GM18867 (cell line): Measurements from ENCODE around the gene AFG1L.
"Not testable (repeated sequence)": the region's sequence is repeated elsewhere in the genome, so short reads cannot be mapped to it uniquely, and the experiment has no call there.

Source experiments
- ATAC-seq: cut with Tn5 transposase; IDR thresholded peaks from one replicate; pipeline ENCODE4 v1.9.1; 2021; ENCODE audit warnings: mild to moderate bottlenecking, moderate library complexity; ENCODE audit not compliant: unreplicated experiment

Gene AFG1L

DNA sequence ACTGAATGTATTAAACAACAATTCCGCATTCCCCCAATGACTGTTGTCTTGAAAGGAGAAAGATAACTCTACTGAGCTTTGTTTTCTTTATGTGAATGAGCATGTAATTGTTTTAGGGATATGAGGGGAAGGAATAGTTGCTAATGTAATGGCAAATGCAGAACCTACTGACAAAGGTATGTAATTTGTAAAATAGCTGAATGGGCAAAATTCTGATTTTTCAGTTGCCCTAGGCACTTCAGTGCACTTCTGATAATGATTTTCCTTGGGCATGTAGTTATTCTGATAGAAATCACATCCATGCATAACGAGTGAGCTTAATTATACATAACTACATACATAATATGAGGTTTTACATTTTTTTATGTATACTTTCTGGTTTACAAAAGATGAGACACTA is 212.5 kb downstream of the AFG1L start:
- ATAC-seq: no peak

DNA sequence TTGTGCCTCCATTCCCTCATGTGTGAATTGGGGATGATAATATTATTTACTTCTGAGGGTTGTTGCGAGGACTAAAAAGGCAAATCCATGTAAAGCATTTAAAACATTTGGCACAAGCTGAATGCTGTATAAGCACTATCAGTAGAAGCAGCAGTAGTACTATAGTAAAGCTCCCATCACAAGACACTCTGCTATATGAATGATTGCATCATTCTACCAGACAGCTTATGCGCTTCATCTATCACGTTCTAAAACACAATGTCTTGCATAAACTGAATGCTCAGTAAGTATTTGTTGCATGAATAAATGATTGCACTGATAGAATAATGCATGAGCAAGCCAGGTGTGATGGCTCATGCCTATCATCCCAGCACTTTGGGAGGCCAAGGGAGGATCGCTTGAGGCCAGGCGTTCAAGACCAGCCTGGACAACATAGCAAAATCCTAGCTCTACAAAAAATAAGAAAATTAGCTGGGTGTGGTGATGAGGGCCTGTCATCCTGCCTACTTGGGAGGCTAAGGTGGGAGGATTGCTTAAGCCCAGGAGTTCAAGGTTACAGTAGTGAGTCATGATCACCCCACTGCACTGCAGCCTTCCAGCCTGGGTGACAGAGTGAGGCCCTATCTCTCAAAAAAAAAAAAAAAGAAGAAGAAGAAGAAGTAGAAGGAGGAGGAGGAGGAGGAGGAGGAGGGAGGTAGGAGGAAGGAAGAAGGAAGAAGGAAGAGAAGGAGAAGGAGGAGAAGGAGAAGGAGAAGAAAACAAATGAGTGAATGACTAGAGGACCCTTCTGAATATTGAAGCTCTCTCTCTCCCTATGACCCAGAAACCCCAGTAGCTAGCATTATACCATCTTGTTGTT is 215.8 kb downstream of the AFG1L start:
- no peak for ATAC-seq

DNA sequence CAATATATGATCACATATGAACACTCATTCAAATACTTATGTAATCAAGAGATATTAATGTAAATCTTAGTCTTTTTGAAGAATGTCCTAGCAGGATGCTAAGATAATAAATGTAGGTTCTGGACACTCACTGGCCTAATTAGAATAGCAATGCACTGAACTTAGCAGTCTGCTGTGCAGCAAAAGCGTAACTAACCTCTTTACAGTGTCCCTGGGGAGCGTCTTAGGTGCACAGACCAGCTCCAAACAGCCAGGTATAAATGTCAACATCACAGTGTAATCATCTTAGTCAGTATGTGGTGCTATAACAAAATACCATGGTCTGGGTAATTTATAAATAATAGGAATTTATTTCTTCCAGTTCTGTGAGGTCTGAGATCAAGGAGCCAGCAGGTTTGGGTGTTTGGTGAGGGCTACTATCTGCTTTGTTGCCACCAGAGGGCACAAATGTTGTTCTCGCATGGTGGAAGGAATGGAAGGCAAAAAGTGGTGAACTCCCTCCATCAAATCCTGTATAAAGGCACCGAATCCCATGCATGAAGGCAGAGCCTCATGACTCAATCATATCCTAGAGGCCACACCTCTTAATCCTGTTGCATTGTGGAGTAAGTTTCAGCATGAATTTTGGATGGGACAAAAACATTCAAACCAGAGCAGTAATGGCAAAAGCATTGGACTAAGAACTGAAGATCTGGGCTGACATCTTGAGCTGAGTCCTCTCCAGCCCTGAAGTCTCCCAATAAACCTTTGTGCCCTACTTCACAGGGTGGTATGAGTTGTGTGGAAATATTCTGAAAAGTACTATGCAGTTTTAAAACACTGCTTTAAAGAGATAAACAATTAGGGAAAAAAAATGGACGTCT is 224.1 kb downstream of the AFG1L start:
- ATAC-seq: no peak

DNA sequence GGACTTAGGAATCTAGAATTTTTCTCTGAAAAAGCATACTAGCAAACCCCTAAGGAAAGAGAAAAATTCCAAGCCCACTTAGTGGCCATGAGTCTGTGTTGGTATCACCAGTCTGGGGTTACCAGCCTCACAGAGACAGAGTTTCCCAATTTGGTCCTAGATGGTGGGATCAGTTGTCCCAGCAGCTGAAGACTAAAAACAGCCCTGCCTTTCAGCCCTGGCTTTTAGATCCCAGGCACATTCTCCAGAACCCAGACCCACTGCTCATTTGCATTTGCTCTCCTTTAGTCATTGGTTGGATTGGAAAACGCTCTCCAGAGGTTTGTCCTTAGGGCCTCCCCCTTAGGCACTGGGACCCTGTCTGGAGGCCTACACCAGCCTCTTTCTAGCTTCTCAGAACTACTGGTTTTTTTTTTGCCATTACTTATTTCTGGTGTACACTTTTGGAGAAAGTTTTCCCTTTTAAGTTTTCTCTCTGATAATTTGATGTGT is 226.8 kb downstream of the AFG1L start:
- ATAC-seq: no peak

DNA sequence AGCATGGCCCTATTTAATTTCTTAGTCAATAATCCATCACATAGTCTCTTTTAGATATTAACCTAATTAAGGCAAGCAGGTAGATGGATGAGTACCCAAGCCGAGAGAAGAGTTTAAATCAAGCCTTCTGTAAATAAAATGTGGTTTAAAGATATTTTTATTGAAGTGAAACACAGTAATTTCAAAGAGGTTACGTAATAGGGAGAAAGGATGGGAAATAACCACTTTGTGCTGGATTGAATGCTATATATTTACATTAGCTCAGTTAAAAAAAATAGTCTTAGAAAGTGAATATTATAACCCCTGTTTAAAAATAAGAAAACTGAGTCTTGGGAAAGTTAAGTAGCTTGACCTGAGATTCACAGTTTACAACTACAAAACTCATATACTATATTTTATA is 228.8 kb downstream of the AFG1L start:
- no peak for ATAC-seq

DNA sequence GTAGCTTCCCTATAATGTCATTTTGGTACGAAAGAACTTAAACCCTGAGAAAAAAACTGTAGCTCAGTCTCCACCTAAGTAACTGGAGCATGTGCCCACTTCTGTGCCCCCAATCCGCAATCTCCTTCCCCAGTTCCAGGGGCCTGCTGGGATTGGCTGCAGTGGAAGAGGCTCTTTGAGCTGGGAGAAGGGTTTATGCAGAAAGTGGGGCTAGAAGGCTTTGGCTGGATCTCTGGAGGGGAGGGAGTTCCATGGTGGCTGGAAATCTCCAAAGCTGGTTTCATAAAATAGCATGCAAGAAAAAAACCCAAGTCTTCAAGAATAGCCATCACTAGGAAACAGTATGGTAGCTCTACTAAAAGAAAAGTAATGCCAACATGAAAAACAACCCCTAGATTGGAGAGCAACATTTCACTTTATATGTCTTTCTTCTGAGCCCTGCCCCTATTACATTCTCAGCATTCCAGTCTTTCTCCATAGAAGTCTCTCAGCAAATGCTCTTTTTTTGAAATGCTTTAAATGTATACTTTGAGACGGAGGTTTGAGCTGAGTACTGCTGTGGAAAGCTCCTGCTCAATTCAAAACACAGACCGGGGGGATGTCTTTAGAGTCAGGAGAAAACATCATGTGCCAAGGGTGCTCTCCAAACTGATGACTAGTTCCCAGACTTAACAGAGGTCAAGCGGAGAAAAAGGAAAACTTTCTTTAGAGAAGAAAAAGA is 229.8 kb downstream of the AFG1L start:
- ATAC-seq: no peak

DNA sequence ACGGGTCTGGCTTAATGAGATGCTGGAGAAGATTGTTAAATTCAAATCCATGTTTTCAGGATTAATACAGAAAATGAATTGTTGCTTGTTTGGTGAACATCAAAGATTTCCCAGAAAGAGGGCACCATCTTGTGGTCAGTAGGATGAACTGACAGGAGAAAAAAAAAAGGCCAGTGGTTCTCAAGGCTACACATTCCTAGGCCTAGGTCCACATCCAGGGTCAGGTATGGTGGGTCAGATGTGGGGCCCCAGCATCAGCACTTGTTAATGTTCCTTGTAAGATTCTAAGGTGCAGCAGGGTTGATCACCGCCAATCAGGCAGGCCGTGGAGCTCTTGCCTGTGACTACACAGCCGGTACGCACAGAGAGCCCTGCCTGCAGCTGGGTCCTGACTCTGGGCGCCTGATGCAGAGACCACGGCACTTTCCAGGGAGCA is 231.9 kb downstream of the AFG1L start:
- no peak for ATAC-seq

DNA sequence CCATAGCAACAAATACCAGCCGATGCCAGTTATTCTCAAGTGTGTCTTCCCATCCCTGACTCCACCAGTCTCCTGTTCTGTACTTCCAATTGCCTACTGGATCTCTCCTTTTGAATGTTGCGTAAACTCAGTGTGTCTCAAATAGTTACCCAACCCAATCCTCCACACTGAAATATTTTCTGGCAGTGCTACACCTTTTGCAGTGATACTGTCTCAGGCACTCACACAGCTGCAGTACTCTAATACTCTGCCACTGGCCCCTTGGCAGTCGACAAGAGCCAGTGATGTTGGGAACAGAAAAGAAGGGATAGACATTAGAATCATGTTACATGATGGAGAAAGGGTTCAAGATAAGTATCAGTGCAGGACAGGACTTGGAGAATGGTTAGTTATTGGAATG is 234.0 kb downstream of the AFG1L start:
- ATAC-seq: no peak

DNA sequence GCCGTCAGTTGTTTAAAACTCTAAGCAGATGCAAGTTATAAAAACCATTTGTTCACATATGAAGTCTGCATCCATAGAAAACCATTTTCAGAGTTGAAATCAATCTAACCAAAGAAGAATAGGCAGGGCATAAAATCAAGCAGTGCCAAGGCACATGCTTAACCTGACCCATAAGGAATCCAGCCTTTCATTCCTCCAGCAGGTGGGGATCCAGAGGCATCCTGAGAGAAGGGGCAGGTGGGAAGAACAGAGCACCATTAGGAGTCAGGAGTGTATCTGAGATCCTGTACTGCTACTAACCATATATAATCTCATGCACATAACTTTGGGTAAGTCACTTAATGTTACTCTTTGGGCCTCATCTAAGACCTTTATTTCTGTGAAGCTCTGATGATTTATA is 236.5 kb downstream of the AFG1L start:
- ATAC-seq: no peak

DNA sequence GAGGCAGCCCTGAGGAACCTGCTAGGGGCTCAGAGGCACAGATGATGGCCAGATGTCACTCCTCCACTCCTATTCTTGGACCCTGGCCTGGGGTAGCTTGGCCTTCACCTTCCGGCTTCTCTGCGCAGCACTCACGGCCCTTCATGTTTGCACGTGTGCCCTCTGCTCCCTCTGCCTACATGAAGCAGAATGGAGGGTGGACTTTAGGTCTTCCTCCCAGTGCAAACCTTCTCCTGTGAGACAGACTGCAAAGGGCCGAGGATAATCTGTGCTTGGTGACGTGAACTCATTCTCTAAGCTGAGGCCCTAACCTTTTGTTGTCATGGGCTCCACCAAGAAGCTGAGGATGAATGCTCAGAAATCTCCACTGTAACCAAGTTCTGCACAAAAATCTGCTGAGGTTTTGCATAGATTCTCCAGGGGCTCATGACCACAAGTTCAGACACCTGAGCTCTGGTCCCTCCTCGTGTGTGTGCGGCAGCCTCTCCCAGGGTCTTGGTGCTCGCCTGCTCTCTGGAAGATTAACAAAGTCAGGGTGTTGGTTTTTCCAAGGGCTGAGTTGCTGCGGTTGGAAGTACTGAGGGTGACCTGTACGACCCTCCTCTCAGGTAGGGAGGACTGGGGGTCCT is 240.4 kb downstream of the AFG1L start:
- ATAC-seq: no peak

DNA sequence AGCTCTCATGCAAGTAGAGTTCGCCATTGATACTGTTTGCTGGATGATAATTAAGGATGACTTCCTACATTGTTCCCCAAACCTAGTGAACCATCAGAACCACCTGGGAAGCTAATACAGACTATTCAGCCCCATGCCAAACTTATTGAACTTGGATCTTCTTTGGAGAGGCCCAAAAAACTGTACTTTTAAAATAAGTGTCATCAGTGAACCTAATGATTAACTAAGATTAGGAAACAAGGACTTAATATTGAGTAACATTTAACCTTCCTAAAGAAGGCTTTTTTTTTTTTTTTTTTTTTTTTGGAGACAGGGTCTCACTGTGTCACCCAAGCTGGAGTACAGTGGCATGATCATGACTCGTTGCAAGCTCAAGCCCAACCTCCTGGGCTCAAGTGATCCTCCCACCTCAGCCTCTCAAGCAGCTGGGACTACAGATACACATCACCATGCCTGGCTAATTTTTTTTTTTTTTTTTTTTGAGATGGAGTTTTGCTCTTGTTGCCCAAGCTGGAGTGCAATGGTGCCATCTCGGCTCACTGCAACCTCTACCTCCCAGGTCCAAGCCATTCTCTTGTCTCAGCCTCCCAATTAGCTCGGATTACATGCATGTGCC is 241.2 kb downstream of the AFG1L start:
- not testable (repeated sequence) for ATAC-seq

DNA sequence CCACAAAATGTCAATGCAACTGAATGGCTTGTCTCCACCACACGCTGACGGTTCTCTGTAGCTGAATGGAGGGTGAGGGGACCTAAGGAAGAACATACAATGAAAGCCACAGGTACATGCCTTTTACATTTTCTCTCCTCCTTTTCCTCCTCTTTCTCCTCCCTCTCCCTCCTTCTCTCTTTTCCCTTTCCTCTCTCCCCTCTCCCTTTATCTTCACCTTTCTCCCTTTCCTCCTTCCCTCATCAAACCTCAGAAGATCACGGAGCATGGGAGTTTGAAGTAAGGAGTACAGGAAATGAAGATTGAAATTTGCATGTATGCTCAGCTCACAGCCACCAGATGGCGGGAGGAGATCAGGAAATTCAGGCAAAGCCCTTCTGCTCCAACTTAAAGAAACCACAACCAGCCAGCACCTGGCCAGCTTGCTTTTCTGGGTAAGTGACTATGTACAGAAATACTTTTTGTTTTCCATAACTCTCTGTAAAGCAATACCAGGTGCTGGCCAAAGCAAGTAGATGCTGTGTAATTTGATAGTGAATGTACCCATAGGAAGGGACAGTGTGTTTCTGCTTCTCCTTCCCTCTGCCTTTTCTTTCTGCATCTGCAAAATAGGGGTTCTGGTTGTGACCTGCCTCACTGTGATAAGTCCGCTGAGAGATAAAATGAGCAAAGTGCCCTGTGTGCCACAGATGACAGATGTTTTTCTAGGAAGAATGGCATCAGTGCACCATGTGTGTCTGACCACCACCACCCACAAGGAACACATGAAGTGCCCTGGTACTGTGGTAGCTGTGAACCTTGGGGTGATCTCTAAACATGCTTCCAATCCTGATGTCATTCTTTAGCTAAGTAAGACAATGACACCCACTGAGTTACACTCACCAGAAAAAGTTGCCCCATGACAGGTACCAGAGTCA is 247.2 kb downstream of the AFG1L start:
- peak; percentile 54 for ATAC-seq

DNA sequence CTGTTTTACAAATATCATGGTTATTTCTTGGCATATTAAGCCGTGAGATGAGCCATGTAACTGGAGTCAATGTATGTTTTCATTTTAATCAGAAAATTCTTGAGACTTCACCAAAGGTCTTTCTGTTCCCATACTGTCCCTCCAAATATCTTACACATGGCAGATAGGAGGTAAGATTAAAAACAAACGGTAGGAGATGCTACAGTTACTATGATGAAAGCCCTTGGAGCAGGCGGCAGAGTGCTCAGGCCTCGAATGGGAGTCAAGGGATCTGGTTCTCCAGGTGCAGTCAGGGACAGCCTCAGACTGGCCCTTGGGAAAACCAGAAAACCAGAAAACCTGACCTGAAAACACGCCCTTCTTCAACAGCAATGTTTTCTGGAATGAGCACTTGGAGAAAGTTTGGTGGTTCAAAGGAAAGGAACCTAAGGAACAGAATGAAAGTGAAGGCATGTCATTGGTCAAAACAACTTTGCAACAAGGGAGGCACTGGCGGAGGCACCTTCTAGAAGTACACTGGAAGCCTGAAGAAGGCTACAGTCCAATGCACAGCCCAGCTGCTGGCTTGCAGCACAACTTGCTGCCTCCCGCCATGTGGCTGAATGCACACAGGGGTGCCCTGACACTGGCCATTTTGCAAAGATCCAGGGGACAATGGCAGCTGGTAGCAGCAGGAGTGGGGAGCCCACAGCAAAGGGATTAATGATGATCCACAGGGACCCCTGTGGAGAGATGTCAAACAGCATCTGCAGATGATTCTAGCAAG is 248.5 kb downstream of the AFG1L start:
- ATAC-seq: no peak

DNA sequence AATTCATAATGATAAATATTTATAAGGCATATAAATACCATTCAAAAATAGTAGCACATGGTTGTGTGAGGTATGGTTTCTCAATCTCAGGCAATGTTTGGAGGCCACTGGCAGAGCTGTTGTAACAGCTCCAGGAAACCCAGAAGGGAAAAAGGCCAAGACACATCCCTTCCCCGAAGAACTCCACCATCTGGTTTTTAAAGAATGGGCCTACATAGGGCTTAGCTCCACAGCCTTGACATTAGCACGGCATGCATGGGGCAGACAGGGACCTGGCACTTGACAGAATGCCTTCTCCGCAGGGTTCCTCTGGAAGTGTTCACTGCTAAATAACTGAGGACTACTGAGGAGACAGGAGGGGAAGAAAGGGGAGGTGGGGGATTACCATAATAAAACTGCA is 249.8 kb downstream of the AFG1L start:
- no peak for ATAC-seq

DNA sequence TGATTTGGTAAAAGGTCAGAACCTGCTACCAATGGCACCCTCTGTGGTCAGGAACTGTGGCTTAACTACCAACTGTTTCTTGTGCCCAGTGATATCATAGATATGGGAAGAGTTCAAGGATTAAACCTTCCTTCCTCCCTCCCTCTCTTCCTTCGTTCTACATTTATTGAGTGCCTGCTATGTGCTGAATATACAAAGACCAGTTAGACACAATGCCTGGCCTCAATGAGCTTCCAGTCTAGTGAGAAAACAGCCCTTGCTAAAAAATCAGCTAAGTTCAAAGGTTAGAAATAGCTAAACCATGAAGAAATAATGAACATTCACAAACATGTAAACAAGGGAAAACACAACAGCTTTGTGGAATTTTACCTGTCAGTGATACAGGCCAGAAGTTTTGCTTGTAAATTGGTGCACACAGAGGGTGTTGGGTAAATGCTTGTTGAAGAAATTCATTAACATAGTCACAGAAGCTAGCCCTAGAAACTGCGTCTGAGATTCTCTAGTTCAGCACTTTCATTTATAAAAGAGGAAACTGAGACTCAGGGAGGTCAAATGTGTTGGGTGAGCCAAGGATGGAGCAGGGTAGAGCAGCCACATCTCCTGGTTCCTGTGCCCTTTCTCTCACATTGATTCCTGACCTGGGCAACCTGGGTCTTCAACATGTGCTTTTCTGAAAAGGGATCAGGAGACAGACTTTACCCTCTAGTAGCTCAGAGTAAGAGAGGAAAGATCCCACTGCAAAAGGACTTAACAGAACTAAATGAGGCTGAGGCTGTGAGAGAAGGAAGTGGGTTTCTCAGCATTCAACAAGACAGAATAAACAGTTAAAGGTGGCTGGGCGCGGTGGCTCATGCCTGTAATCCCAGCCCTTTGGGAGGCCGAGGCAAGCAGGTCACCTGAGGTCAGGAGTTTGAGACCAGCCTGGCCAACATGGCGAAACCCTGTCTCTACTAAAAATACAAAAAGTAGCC is 251.5 kb downstream of the AFG1L start:
- ATAC-seq: no peak

DNA sequence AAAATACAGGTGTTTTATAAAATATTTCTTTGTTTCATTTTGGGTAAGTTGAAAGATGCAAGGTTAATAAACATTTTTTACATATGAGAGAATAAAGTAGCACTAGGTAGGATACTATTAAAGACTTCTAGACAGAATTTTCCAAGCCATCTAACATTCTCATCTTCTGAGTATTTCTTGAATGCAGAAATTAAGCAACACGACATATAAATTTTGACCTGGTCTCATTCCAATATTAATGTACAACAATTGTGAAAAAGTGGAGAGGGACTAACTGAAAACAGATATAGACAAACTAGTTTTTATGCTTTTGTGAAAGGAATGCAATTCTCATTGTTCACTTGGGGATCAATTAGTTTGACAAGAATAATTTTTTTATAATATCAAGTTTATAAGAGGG is 254.4 kb downstream of the AFG1L start:
- no peak for ATAC-seq

DNA sequence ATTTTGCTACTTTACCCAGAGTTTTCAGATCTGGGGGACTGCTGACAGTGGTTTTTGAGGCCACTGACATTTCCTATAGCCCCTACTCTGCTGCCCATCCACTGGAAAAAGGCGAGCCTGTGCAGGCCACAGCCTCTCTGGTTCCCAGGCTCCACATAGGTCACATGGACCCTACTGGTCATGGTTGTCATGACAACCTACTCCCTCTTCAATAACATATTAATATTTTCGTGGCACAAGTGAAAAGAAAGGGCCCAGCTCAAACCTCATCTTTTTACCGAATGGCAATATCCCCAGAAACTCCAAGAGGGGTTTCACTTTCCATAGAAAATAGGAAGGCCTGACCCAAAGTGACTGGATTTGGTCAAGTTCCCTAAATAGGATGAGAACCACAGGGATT is 254.9 kb downstream of the AFG1L start:
- no peak for ATAC-seq
